WI38 (cell line): ENCODE data around the gene RABL2B.
"Not testable (repeated sequence)": the region's sequence is repeated elsewhere in the genome, so short reads cannot be mapped to it uniquely, and the experiment has no call there.

ENCODE experiments used
- H3K4me3 ChIP-seq: 2 replicates; pipeline ENCODE4 v1.5.1; 2011; ENCODE audit warnings: low read depth, mild to moderate bottlenecking, control low read depth, low read length
- TF ChIP-seq, protein P1 (sequence below): IDR thresholded peaks from 2 replicates; pipeline ENCODE4 v1.5.1; 2012; ENCODE audit warnings: low read depth, mild to moderate bottlenecking, control low read depth, low read length

RABL2B gene

DNA sequence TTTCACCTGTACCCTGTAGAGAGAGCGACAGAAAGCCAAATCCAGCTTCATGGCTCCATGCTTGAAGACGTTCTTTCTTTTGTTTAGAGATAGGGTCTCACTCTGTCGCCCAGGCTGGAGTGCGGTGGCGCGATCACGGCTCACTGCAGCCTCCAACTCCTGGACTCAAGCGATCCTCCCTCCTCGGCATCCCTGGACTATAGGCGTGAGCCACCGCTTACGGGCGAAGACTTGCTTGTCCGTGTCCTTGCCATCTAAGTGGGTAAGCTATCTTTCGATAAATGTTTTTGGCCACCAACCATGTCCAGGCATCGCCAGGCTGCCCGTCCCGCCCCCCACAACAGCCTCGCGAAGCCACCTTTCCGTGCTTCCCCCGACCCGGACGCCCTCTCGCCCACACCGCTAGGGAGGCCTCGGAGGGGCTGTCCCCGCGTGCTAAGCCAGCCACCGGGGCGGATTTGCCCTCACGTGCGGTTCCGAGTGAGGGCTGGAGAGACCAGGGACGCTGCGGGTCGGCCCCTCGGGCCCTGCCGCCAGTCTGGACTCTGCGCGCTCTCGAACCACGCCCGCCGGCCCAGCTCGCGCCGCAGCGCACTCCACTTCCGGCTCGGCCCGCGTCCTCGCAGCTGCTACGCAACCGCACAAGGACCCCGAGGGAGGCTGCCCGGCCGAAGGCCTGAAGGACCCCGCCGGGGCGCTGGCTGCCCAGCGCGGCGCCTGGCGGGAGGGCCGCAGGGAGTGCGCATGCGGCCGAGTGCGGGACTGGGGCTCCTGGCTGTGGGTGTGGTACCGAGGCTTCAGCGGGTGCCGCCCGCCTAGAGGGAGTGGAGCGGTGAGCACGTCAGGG, at the start of gene RABL2B:
Gene RABL2B, minus strand, starts transcription at position 604 of the 847 bp plus-strand sequence. CDS start 1,342 bp downstream, outside the sequence.
- peak within 1 kb of the TSS; percentile 58 for H3K4me3 ChIP-seq

- H3K4me3 ChIP-seq: not testable (repeated sequence)
These were observed 3.5 kb upstream of the RABL2B start for GRCh38 chr22:50786936-50787335.

DNA sequence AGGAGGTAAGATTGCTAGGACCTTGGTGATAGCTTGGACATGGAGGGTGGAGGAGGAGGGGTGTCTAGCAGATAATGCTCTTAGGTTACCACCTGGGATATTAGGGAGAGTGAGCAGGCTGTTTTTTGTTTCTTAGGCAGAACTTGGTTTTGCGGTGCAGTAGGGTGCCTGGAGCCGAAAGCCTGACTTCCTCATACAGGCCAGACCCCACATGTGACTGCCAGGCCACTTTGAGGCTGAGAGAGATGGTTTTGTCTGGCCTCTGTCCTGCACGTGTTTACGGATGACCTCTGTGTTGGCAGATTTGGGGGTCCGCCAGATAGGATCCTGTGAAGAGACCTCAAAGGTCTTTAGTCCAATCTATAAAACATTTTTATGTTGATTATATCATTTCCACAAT, 1.9 kb upstream of the RABL2B start:
- not testable (repeated sequence) for H3K4me3 ChIP-seq

DNA sequence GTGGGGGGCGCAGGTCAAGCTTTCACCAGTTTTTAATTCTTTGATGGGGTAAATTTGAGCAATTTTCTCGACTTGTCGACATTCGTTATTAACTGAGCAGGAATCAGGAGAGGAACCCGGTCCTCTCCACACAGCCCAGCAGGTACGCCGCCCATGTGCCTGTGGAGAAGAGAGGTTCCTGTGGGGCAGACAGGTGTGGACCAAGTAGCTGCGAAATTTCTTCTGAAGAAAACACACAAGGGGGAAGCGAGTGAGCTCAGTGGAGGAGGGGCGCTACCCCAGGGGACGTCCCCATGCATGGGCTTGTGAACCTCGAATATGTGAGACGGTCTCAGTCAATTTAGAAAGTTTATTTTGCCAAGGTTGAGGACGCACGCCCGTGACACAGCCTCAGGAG, 442 bp upstream of the RABL2B start:
- peak overlapping the region; percentile 58 for H3K4me3 ChIP-seq

- not testable (repeated sequence) for H3K4me3 ChIP-seq
These were observed 1.2 kb downstream of the RABL2B start for GRCh38 chr22:50782253-50782652.

DNA sequence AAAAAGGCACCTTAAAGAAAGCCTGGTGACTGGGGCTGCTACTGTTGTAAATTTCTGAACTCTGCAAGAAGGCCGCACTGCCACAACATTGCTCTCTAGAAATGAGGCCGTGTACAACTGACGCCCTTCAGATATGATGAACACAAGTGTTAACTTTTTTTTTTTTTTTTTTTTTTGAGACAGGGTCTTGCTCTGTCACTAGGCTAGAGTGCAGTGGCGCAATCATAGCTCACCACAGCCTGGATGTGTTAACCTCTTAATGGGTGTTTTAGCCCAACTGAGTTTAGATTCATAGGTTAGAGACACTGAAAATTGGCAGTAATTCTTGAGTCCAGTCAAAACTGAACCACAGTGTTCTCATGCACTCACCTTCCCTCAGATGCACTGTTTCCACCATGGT, 3.2 kb downstream of the RABL2B start:
- not testable (repeated sequence) for H3K4me3 ChIP-seq

- not testable (repeated sequence) for H3K4me3 ChIP-seq
These were observed 5.8 kb downstream of the RABL2B start for GRCh38 chr22:50777631-50778030.

GRCh38 chr22:50775132-50775531, 8.3 kb downstream of the RABL2B start:
- TF ChIP-seq, protein P1, sequence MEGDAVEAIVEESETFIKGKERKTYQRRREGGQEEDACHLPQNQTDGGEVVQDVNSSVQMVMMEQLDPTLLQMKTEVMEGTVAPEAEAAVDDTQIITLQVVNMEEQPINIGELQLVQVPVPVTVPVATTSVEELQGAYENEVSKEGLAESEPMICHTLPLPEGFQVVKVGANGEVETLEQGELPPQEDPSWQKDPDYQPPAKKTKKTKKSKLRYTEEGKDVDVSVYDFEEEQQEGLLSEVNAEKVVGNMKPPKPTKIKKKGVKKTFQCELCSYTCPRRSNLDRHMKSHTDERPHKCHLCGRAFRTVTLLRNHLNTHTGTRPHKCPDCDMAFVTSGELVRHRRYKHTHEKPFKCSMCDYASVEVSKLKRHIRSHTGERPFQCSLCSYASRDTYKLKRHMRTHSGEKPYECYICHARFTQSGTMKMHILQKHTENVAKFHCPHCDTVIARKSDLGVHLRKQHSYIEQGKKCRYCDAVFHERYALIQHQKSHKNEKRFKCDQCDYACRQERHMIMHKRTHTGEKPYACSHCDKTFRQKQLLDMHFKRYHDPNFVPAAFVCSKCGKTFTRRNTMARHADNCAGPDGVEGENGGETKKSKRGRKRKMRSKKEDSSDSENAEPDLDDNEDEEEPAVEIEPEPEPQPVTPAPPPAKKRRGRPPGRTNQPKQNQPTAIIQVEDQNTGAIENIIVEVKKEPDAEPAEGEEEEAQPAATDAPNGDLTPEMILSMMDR: peak; percentile 48
- not testable (repeated sequence) for H3K4me3 ChIP-seq

- not testable (repeated sequence) for H3K4me3 ChIP-seq
These were observed 19.1 kb downstream of the RABL2B start for GRCh38 chr22:50764288-50764687.

DNA sequence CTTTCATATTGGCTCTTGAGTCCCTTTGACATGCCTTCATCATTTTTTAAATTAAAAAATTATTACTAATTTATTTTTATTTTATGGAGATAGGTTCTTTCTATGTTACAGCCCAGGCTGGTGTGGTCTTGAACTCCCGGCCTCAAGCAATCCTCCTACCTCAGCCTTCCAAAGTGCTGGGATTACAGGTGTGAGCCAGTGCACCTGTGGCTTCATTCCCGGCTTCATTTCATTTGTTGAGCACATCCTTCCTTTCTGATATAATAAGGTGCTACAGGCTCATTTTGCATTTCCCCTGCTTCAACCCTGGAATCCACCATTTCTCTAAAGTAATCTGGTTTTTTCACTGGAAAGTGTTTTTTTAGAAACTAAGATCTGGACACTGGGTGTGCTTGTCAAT, 21.6 kb downstream of the RABL2B start:
- not testable (repeated sequence) for H3K4me3 ChIP-seq

GRCh38 chr22:50759597-50760341, 23.7 kb downstream of the RABL2B start:
- not testable (repeated sequence) for H3K4me3 ChIP-seq

DNA sequence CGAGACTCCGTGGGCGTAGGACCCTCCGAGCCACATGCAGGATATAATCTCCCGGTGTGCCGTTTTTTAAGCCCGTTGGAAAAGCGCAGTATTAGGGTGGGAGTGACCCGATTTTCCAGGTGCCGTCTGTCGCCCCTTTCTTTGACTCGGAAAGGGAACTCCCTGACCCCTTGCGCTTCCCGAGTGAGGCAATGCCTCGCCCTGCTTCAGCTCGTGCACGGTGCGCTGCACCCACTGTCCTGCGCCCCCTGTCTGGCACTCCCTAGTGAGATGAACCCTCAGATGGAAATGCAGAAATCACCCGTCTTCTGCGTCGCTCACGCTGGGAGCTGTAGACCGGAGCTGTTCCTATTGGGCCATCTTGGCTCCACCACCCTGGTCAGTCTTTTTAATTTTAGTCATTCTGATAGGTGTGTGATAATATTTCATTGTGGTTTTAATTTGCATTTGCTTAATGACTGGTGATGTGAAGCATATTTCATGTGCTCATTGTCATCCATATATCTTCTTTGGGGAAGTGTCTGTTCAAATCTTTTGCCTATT, 26.4 kb downstream of the RABL2B start:
- H3K4me3 ChIP-seq: peak overlapping the region; percentile 59

- not testable (repeated sequence) for H3K4me3 ChIP-seq
These were observed 27.0 kb downstream of the RABL2B start for GRCh38 chr22:50756406-50756805.

- H3K4me3 ChIP-seq: not testable (repeated sequence)
These were observed 28.2 kb downstream of the RABL2B start for GRCh38 chr22:50755251-50755650.

DNA sequence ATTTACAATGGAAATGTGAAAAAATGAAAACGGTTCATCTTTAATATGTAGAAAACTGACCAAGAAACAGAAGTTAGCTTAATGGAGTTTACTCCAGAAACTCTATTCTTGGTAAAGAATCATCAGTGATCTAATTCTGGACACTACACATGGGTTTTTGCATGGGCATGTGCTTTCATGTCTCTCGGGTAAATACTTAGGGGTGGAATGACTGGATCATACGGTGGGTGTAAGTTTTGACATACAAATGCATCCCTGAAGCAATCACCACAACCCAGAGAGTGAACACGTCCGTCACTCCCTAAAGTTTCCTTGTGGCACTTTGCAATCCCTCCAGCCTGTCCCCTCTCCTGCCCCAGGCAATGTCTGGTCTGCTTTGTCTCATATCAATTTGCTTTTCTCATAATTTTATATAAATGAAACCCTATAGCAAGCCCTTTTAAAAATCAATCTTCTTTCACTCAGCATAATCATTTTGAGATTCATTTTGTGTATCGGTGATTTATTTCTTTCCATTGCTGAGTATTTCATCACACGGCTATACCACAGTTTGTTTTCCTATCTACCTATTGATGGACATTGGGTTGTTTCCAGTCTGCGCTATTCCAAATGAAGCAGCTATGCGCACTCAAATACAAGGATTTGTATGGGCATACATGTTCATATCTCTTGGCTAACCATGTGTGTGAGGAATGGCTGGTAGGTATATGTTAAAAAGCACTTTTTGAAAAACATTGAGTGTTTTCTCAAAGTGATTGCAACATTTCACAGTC, 33.9 kb downstream of the RABL2B start:
- H3K4me3 ChIP-seq: not testable (repeated sequence)

- not testable (repeated sequence) for H3K4me3 ChIP-seq
These were observed 34.8 kb downstream of the RABL2B start for GRCh38 chr22:50748630-50749029.

DNA sequence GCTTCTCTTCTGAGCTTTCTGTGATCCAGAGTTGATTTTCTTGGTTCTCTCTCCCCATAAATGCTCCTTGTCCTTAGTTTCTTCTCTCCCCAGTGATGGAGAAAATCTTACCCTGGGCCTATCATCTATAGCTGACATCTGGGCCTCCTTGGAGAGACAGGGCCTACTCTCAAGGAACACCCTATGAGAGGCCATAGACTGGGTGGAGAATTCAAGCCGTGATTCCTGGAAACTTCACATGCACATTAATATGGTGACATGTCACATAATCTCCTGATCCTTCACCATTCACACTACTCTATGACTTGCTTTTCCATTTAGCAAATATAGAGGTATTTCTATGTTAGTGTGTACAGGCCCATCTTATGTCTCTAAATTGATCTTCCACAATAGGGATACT, 35.9 kb downstream of the RABL2B start:
- not testable (repeated sequence) for H3K4me3 ChIP-seq

DNA sequence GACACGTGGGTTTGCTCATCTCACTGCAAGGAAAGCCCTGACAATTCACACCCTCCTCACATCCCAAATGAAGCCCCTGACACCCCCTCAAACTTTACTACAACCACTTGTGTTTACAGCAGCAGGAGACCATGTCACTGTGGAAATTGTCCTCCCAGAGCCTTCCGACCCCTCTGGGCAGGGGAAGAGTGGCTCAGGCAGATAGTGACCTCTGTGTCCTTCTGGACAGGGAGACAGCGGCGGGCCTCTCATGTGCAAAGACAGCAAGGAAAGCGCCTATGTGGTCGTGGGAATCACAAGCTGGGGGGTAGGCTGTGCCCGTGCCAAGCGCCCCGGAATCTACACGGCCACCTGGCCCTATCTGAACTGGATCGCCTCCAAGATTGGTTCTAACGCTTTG, 39.0 kb downstream of the RABL2B start:
- H3K4me3 ChIP-seq: not testable (repeated sequence)

GRCh38 chr22:50740714-50741113, 42.7 kb downstream of the RABL2B start:
- not testable (repeated sequence) for H3K4me3 ChIP-seq
